OCI-M2 (cell line): ENCODE results near the gene LPA.
"Not testable (repeated sequence)": the region's sequence is repeated elsewhere in the genome, so short reads cannot be mapped to it uniquely, and the experiment has no call there.

Experiments
- DNase-seq: peaks from one replicate; lab custom pipeline; 2025; ENCODE audit not compliant: unreplicated experiment; lab: John Stamatoyannopoulos, UW

Gene LPA

GRCh38 chr6:160667639-160668481 is 3.8 kb upstream of the LPA start:
- DNase-seq, result no peak

GRCh38 chr6:160662842-160663241 is 1.2 kb downstream of the LPA start:
- no peak for DNase-seq

- DNase-seq, result no peak
These were observed 1.6 kb downstream of the LPA start for GRCh38 chr6:160662429-160662828.

- DNase-seq, result no peak
These were observed 2.9 kb downstream of the LPA start for GRCh38 chr6:160661216-160661615.

GRCh38 chr6:160659562-160659961 is 4.5 kb downstream of the LPA start:
- no peak for DNase-seq

- no peak for DNase-seq
These were observed 29.4 kb downstream of the LPA start for GRCh38 chr6:160634706-160635105.

- DNase-seq, result no peak
These were observed 67.9 kb downstream of the LPA start for GRCh38 chr6:160595838-160596832.

- not testable (repeated sequence) for DNase-seq
These were observed 68.8 kb downstream of the LPA start for GRCh38 chr6:160595297-160595696.

GRCh38 chr6:160586374-160586773 is 77.7 kb downstream of the LPA start:
- DNase-seq, result no peak

GRCh38 chr6:160583794-160584193 is 80.3 kb downstream of the LPA start:
- no peak for DNase-seq

- no peak for DNase-seq
These were observed 82.7 kb downstream of the LPA start for GRCh38 chr6:160581406-160581805.

- DNase-seq, result not testable (repeated sequence)
These were observed 85.6 kb downstream of the LPA start for GRCh38 chr6:160578515-160578914.

GRCh38 chr6:160573943-160574342 is 90.1 kb downstream of the LPA start:
- DNase-seq, result no peak

- not testable (repeated sequence) for DNase-seq
These were observed 92.9 kb downstream of the LPA start for GRCh38 chr6:160571201-160571600.

GRCh38 chr6:160544802-160545201 is 119.3 kb downstream of the LPA start:
- DNase-seq, result no peak

GRCh38 chr6:160535270-160535669 is 128.8 kb downstream of the LPA start:
- no peak for DNase-seq

GRCh38 chr6:160534050-160534696 is 129.9 kb downstream of the LPA start:
- DNase-seq, result no peak

- DNase-seq, result no peak
These were observed 131.8 kb downstream of the LPA start for GRCh38 chr6:160532315-160532714.

- no peak for DNase-seq
These were observed 132.2 kb downstream of the LPA start for GRCh38 chr6:160531826-160532225.

GRCh38 chr6:160529524-160529923 is 134.6 kb downstream of the LPA start:
- not testable (repeated sequence) for DNase-seq

GRCh38 chr6:160523223-160523622 is 140.9 kb downstream of the LPA start:
- DNase-seq, result no peak
